NCI-H1048 (cell line): ENCODE data around the gene ADGRA1.
"Not testable (repeated sequence)": the region's sequence is repeated elsewhere in the genome, so short reads cannot be mapped to it uniquely, and the experiment has no call there.

Experiments used
- DNase-seq: peaks from one replicate; lab custom pipeline; 2025; lab: John Stamatoyannopoulos, UW

ADGRA1 gene

GRCh38 chr10:133128126-133129070 lies 40.7 kb downstream of the ADGRA1 start:
- DNase-seq: no peak

GRCh38 chr10:133129071-133129858 lies 41.5 kb downstream of the ADGRA1 start:
- DNase-seq: no peak

- no peak for DNase-seq
These were observed 42.3 kb downstream of the ADGRA1 start for GRCh38 chr10:133129859-133130495.

- no peak for DNase-seq
These were observed 42.9 kb downstream of the ADGRA1 start for GRCh38 chr10:133130602-133131001.

- no peak for DNase-seq
These were observed 43.3 kb downstream of the ADGRA1 start for GRCh38 chr10:133131053-133131452.

- no peak for DNase-seq
These were observed 44.2 kb downstream of the ADGRA1 start for GRCh38 chr10:133131734-133132472.

GRCh38 chr10:133132473-133133291 lies 45.0 kb downstream of the ADGRA1 start:
- no peak for DNase-seq

- no peak for DNase-seq
These were observed 45.9 kb downstream of the ADGRA1 start for GRCh38 chr10:133133471-133134231.

GRCh38 chr10:133134411-133135115 lies 46.8 kb downstream of the ADGRA1 start:
- DNase-seq: no peak

- DNase-seq: no peak
These were observed 47.4 kb downstream of the ADGRA1 start for GRCh38 chr10:133135116-133135465.

GRCh38 chr10:133137486-133138145 lies 49.9 kb downstream of the ADGRA1 start:
- DNase-seq: not testable (repeated sequence)

- no peak for DNase-seq
These were observed 51.9 kb downstream of the ADGRA1 start for GRCh38 chr10:133139551-133140065.

- no peak for DNase-seq
These were observed 52.9 kb downstream of the ADGRA1 start for GRCh38 chr10:133140417-133141143.

GRCh38 chr10:133141144-133141957 lies 53.6 kb downstream of the ADGRA1 start:
- no peak for DNase-seq

- DNase-seq: no peak
These were observed 54.2 kb downstream of the ADGRA1 start for GRCh38 chr10:133141958-133142340.

- no peak for DNase-seq
These were observed 54.9 kb downstream of the ADGRA1 start for GRCh38 chr10:133142523-133143199.

- no peak for DNase-seq
These were observed 55.4 kb downstream of the ADGRA1 start for GRCh38 chr10:133143200-133143533.
